Activated naive CD4-positive, alpha-beta T cell treated with anti-CD3 and anti-CD28 coated beads for 36 hours (primary cell): ENCODE data around the gene BHLHE23. TPM values are rescaled to one million over a fixed set of nuclear protein-coding genes. Genes with fewer than 3 reads are reported as not detected.

ENCODE experiments used
- total RNA-seq, 2 experiments: library from RNA; stranded (reverse); gene quantifications; one replicate each; pipeline ENCODE4 v1.2.3, GENCODE V29; 2021

BHLHE23 gene
- total RNA-seq, 2 experiments from 2014 or later: not detected

Other genes with a start within 250 kb of the BHLHE23 start
- gene MRGBP, start 210.5 kb downstream of the BHLHE23 start, total RNA-seq: 1 to 10 TPM; 7.3 to 8.0 TPM
- gene OGFR, start 202.1 kb downstream of the BHLHE23 start, total RNA-seq: 10 to 100 TPM; 23.7 to 24.6 TPM
- gene COL9A3, start 189.9 kb downstream of the BHLHE23 start, total RNA-seq: not detected
- gene TCFL5, start 145.1 kb downstream of the BHLHE23 start, total RNA-seq: 1 to 10 TPM; 5.4 to 5.5 TPM
- gene DIDO1, start 80.5 kb downstream of the BHLHE23 start, total RNA-seq: 10 to 100 TPM; 49.5 to 50.3 TPM
- gene GID8, start 68.8 kb downstream of the BHLHE23 start, total RNA-seq: 10 to 100 TPM; 32.7 to 34.0 TPM
- gene SLC17A9, start 54.3 kb downstream of the BHLHE23 start, total RNA-seq: 10 to 100 TPM; 17.4 to 20.6 TPM
- gene YTHDF1, start 209.2 kb upstream of the BHLHE23 start, total RNA-seq: 10 to 100 TPM; 27.6 to 27.8 TPM
- gene BIRC7, start 228.9 kb upstream of the BHLHE23 start, total RNA-seq: not detected
- not detected for gene NKAIN4, start 247.5 kb upstream of the BHLHE23 start, total RNA-seq